Measurements from ENCODE around the gene VAT1L.

Gene VAT1L

GRCh38 chr16:77939968-77940367 is 151.6 kb downstream of the VAT1L start:
- H3K4me2 ChIP-seq (ENCODE audit: insufficient read depth, low read length): no peak overlapping the region
- H4K20me1 ChIP-seq (ENCODE audit: insufficient read depth, low read length): no peaks in the 10 kb centered on the region
- H3K27me3 ChIP-seq (ENCODE audit: insufficient read depth, low read length, poor library complexity): no peaks in the 10 kb centered on the region
- H3K4me3 ChIP-seq (ENCODE audit: low read depth in 1 of 2, low read length in 2 of 2): no peak overlapping the region
- ATAC-seq (ENCODE audit: insufficient read depth, low read depth): no peak
- no peak overlapping the region for H3K9ac ChIP-seq (ENCODE audit: low read depth, low read length)
- H2AFZ ChIP-seq (ENCODE audit: low read depth, low read length): no peak overlapping the region
- no peaks in the 10 kb centered on the region for H3K36me3 ChIP-seq (ENCODE audit: insufficient read depth, low read length)
- DNase-seq: no peak
- H3K9me3 ChIP-seq (ENCODE audit: insufficient read depth, low read length, severe bottlenecking): no peaks in the 10 kb centered on the region
- no peaks in the 10 kb centered on the region for H3K4me1 ChIP-seq (ENCODE audit: insufficient read depth, low read length)
- no peak for TF ChIP-seq EZH2 (IDR thresholded peaks at IDR 0.05; ENCODE audit: borderline replicate concordance, low read depth, low read length, severe bottlenecking)
- TF ChIP-seq CTCF (IDR thresholded peaks at IDR 0.05; ENCODE audit: borderline replicate concordance, extremely low read depth, low read length, poor library complexity, severe bottlenecking): no peak
- H3K79me2 ChIP-seq (ENCODE audit: insufficient read depth, low read length): no peaks in the 10 kb centered on the region
- H3K27ac ChIP-seq (ENCODE audit: low read length): no peak overlapping the region

GRCh38 chr16:77943801-77944200 is 155.4 kb downstream of the VAT1L start:
- Histone ChIP-seq H3K36me3 (ENCODE audit: insufficient read depth, low read length) (no peaks in the 10 kb centered on the region), H4K20me1 (ENCODE audit: insufficient read depth, low read length) (no peaks in the 10 kb centered on the region), H3K9me3 (ENCODE audit: insufficient read depth, low read length, severe bottlenecking) (no peaks in the 10 kb centered on the region), H3K4me1 (ENCODE audit: insufficient read depth, low read length) (no peaks in the 10 kb centered on the region), H3K27ac (ENCODE audit: low read length) (no peak overlapping the region), H3K4me2 (ENCODE audit: insufficient read depth, low read length) (no peak overlapping the region), H3K79me2 (ENCODE audit: insufficient read depth, low read length) (no peaks in the 10 kb centered on the region), H3K27me3 (ENCODE audit: insufficient read depth, low read length, poor library complexity) (no peaks in the 10 kb centered on the region), H2AFZ (ENCODE audit: low read depth, low read length) (no peak overlapping the region), H3K4me3 (ENCODE audit: low read depth in 1 of 2, low read length in 2 of 2) (no peak overlapping the region), H3K9ac (ENCODE audit: low read depth, low read length) (no peak overlapping the region)
- DNase-seq (no peak), ATAC-seq (ENCODE audit: insufficient read depth, low read depth) (no peak)
- TF ChIP-seq CTCF (IDR thresholded peaks at IDR 0.05; ENCODE audit: borderline replicate concordance, extremely low read depth, low read length, poor library complexity, severe bottlenecking): no peak
- no peak for TF ChIP-seq EZH2 (IDR thresholded peaks at IDR 0.05; ENCODE audit: borderline replicate concordance, low read depth, low read length, severe bottlenecking)

- no peaks in the 10 kb centered on the region for H4K20me1 ChIP-seq (ENCODE audit: insufficient read depth, low read length)
- H3K4me1 ChIP-seq (ENCODE audit: insufficient read depth, low read length): no peaks in the 10 kb centered on the region
- H3K36me3 ChIP-seq (ENCODE audit: insufficient read depth, low read length): no peaks in the 10 kb centered on the region
- no peaks in the 10 kb centered on the region for H3K79me2 ChIP-seq (ENCODE audit: insufficient read depth, low read length)
- ATAC-seq (ENCODE audit: insufficient read depth, low read depth) (no peak), DNase-seq (no peak)
- no peak overlapping the region for H3K4me3 ChIP-seq (ENCODE audit: low read depth in 1 of 2, low read length in 2 of 2)
- no peak overlapping the region for H3K9ac ChIP-seq (ENCODE audit: low read depth, low read length)
- no peak overlapping the region for H3K27ac ChIP-seq (ENCODE audit: low read length)
- H3K4me2 ChIP-seq (ENCODE audit: insufficient read depth, low read length): no peak overlapping the region
- H3K27me3 ChIP-seq (ENCODE audit: insufficient read depth, low read length, poor library complexity): no peaks in the 10 kb centered on the region
- no peaks in the 10 kb centered on the region for H3K9me3 ChIP-seq (ENCODE audit: insufficient read depth, low read length, severe bottlenecking)
- no peak for TF ChIP-seq CTCF (IDR thresholded peaks at IDR 0.05; ENCODE audit: borderline replicate concordance, extremely low read depth, low read length, poor library complexity, severe bottlenecking)
- no peak for TF ChIP-seq EZH2 (IDR thresholded peaks at IDR 0.05; ENCODE audit: borderline replicate concordance, low read depth, low read length, severe bottlenecking)
- H2AFZ ChIP-seq (ENCODE audit: low read depth, low read length): no peak overlapping the region
Measured at GRCh38 chr16:77944631-77945030, 156.3 kb downstream of the VAT1L start.

GRCh38 chr16:77945126-77945525 is 156.8 kb downstream of the VAT1L start:
- DNase-seq: no peak

More at GRCh38 chr16:77945126-77945525, 156.8 kb downstream of the VAT1L start:
- Histone ChIP-seq H3K79me2 (ENCODE audit: insufficient read depth, low read length) (no peaks in the 10 kb centered on the region), H3K4me3 (ENCODE audit: low read depth in 1 of 2, low read length in 2 of 2) (no peak overlapping the region), H3K4me2 (ENCODE audit: insufficient read depth, low read length) (no peak overlapping the region), H4K20me1 (ENCODE audit: insufficient read depth, low read length) (no peaks in the 10 kb centered on the region), H3K36me3 (ENCODE audit: insufficient read depth, low read length) (no peaks in the 10 kb centered on the region), H3K4me1 (ENCODE audit: insufficient read depth, low read length) (no peaks in the 10 kb centered on the region), H3K27ac (ENCODE audit: low read length) (no peak overlapping the region), H3K9me3 (ENCODE audit: insufficient read depth, low read length, severe bottlenecking) (no peaks in the 10 kb centered on the region), H2AFZ (ENCODE audit: low read depth, low read length) (no peak overlapping the region), H3K9ac (ENCODE audit: low read depth, low read length) (no peak overlapping the region), H3K27me3 (ENCODE audit: insufficient read depth, low read length, poor library complexity) (no peaks in the 10 kb centered on the region)
- TF ChIP-seq CTCF (IDR thresholded peaks at IDR 0.05; ENCODE audit: borderline replicate concordance, extremely low read depth, low read length, poor library complexity, severe bottlenecking) (no peak), EZH2 (IDR thresholded peaks at IDR 0.05; ENCODE audit: borderline replicate concordance, low read depth, low read length, severe bottlenecking) (no peak)
- no peak for ATAC-seq (ENCODE audit: insufficient read depth, low read depth)
